ENCODE measurements around the gene DIP2C.

GRCh38 chr10:550665-551372 is 138.6 kb downstream of the DIP2C start:
- TF ChIP-seq CTCF (IDR thresholded peaks at IDR 0.05) = no peak
- no peak for TF ChIP-seq POLR2A (IDR thresholded peaks at IDR 0.05)

All from stomach (tissue), 4 donors.